GM12892 (cell line): Measurements from ENCODE around the gene CD247.

Experiments used
- POLR2A ChIP-seq: IDR thresholded peaks from 2 replicates; pipeline ENCODE4 v1.6.1; 2011; ENCODE audit warnings: low read depth, low read length, control low read depth
- TAF1 ChIP-seq: IDR thresholded peaks from 2 replicates; pipeline ENCODE4 v1.6.1; 2011; ENCODE audit warnings: low read depth, mild to moderate bottlenecking, control low read depth, low read length, borderline replicate concordance

DNA sequence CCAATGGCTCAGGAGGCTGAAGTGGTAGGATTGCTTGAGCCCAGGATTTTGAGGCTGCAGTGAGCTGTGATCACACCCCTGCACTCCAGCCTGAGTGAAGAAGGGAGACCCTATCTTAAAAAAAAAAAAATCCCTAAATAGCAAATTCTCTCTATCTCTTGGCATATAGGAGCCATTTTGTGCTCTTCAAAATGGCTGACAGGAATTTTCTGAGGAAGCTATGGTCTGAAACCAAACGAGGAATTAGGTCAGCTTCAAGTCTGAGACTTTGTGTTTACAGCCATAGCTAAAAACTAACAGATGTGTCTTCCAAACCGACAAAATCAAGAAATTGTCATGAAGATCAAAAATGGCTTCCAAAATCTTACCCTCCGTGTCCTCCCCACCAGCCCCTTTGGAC is 10.6 kb downstream of the CD247 start:
- TF ChIP-seq POLR2A (no peak), TAF1 (no peak)
